ENCODE results near the gene CR1L. TPM values are rescaled to one million over a fixed set of nuclear protein-coding genes. Genes with fewer than 3 reads are reported as not detected.

Gene CR1L
- total RNA-seq, 2 experiments from 2014 or later: not detected

Other genes starting within 250 kb of the CR1L start
- gene CR2, start 190.8 kb upstream of the CR1L start, total RNA-seq: 1 to 10 TPM; 5.2 to 5.7 TPM
- 1 to 10 TPM; 7.2 to 8.0 TPM for gene CR1, start 149.0 kb upstream of the CR1L start, total RNA-seq
- 100 to 1,000 TPM; 108 to 109 TPM for gene CD46, start 106.9 kb downstream of the CR1L start, total RNA-seq